Measurements from ENCODE around the gene GALNT3. TPM values are rescaled to one million over a fixed set of nuclear protein-coding genes. Genes with fewer than 3 reads are reported as not detected.

GALNT3 gene
- total and polyA plus RNA-seq, 4 donors, result 0.29 to 2.3 (median 1.6) TPM

DNA sequence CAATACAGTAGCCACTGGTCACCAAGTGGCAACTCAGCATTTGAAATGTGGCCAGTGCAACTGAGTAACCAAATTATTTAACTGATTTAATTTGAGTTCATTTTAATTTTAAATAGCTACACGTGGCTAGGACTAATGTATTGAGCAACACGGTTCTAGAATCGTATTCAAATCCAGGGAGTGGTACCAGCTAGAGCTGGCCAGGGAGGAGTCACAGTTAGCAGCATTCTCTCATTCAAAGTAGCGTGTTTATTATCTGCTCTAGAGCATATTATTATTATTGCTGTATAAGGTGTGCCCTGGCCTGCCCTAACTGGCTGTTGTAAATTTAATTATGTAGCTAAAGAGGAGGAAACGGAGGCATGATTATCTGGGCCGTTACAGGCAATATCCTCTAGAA lies 92.9 kb downstream of the GALNT3 start:
- H3K9ac ChIP-seq (ENCODE audit: low read depth in 1 of 2, low read length in 2 of 2), result no peak overlapping the region
- no peaks in the 10 kb centered on the region for H3K9me3 ChIP-seq (ENCODE audit: control insufficient read depth in 4 of 4, low read length in 3 of 4)
- no peaks in the 10 kb centered on the region for H3K27me3 ChIP-seq (ENCODE audit: control insufficient read depth in 4 of 4, insufficient read depth in 4 of 4, low read length in 3 of 4)
- 71% methylated on average over 6 of the region's 6 CpGs for WGBS
- no peak overlapping the region for H3K4me3 ChIP-seq (ENCODE audit: low read depth in 1 of 3, low read length in 3 of 3)
- H3K4me1 ChIP-seq (ENCODE audit: control insufficient read depth in 4 of 4, insufficient read depth in 4 of 4, low read length in 3 of 4), result no peaks in the 10 kb centered on the region
- H3K36me3 ChIP-seq (ENCODE audit: control insufficient read depth in 4 of 4, insufficient read depth in 3 of 4, low read depth in 1 of 4, low read length in 3 of 4), result no peaks in the 10 kb centered on the region
- no peak for TF ChIP-seq YY1 (IDR thresholded peaks at IDR 0.05)
- TF ChIP-seq GABPA (IDR thresholded peaks at IDR 0.05 in 1 of 2, conservative IDR thresholded peaks at IDR 0.05 in 1 of 2), result no peak
- TF ChIP-seq, protein P1, sequence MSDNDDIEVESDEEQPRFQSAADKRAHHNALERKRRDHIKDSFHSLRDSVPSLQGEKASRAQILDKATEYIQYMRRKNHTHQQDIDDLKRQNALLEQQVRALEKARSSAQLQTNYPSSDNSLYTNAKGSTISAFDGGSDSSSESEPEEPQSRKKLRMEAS (IDR thresholded peaks at IDR 0.05), result no peak
- TF ChIP-seq RAD21 (IDR thresholded peaks at IDR 0.05), result no peak
- TF ChIP-seq EGR1 (IDR thresholded peaks at IDR 0.05; ENCODE audit: low read depth in 2 of 2), result no peak
- TF ChIP-seq FOXA2 (IDR thresholded peaks at IDR 0.05), result no peak
- TF ChIP-seq NR2F2 (IDR thresholded peaks at IDR 0.05), result no peak
- TF ChIP-seq, protein P2, sequence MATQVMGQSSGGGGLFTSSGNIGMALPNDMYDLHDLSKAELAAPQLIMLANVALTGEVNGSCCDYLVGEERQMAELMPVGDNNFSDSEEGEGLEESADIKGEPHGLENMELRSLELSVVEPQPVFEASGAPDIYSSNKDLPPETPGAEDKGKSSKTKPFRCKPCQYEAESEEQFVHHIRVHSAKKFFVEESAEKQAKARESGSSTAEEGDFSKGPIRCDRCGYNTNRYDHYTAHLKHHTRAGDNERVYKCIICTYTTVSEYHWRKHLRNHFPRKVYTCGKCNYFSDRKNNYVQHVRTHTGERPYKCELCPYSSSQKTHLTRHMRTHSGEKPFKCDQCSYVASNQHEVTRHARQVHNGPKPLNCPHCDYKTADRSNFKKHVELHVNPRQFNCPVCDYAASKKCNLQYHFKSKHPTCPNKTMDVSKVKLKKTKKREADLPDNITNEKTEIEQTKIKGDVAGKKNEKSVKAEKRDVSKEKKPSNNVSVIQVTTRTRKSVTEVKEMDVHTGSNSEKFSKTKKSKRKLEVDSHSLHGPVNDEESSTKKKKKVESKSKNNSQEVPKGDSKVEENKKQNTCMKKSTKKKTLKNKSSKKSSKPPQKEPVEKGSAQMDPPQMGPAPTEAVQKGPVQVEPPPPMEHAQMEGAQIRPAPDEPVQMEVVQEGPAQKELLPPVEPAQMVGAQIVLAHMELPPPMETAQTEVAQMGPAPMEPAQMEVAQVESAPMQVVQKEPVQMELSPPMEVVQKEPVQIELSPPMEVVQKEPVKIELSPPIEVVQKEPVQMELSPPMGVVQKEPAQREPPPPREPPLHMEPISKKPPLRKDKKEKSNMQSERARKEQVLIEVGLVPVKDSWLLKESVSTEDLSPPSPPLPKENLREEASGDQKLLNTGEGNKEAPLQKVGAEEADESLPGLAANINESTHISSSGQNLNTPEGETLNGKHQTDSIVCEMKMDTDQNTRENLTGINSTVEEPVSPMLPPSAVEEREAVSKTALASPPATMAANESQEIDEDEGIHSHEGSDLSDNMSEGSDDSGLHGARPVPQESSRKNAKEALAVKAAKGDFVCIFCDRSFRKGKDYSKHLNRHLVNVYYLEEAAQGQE (IDR thresholded peaks at IDR 0.05), result no peak
- H3K27ac ChIP-seq (ENCODE audit: low read depth in 1 of 2, low read length in 2 of 2), result no peak overlapping the region
- DNase-seq (ENCODE audit: low spot score), result no peak

DNA sequence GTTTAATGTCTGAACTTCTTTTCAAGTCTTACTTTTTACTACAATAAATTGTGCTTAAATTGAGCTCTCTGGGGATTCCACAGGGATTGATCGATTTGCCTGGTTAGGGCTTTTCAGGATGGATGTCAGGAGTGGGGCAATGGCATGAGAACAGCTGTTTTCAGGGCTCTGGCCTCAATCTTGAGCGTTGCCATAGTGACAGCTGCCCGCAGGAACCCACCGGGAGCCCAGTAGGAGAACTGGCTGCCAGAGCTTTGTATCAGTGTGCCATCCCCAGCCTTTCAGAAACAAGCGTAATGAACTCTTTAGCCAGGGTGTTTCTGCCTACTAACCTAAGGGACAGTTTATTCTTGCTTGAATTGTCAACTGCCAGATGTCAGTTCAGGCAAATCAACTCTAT lies 93.5 kb downstream of the GALNT3 start:
- no peaks in the 10 kb centered on the region for H3K36me3 ChIP-seq (ENCODE audit: control insufficient read depth in 4 of 4, insufficient read depth in 3 of 4, low read depth in 1 of 4, low read length in 3 of 4)
- DNase-seq (ENCODE audit: low spot score), result no peak
- no peak overlapping the region for H3K9ac ChIP-seq (ENCODE audit: low read depth in 1 of 2, low read length in 2 of 2)
- TF ChIP-seq JUND (IDR thresholded peaks at IDR 0.05) (no peak), YY1 (IDR thresholded peaks at IDR 0.05) (no peak), NR2F2 (IDR thresholded peaks at IDR 0.05) (no peak), FOXA1 (IDR thresholded peaks at IDR 0.05) (no peak), HNF4G (IDR thresholded peaks at IDR 0.05) (no peak)
- TF ChIP-seq, protein P3, sequence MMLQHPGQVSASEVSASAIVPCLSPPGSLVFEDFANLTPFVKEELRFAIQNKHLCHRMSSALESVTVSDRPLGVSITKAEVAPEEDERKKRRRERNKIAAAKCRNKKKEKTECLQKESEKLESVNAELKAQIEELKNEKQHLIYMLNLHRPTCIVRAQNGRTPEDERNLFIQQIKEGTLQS (IDR thresholded peaks at IDR 0.05), result no peak
- WGBS, result 75% methylated on average over 5 of the region's 5 CpGs
- no peak overlapping the region for H3K4me3 ChIP-seq (ENCODE audit: low read depth in 1 of 3, low read length in 3 of 3)
- no peaks in the 10 kb centered on the region for H3K27me3 ChIP-seq (ENCODE audit: control insufficient read depth in 4 of 4, insufficient read depth in 4 of 4, low read length in 3 of 4)
- H3K9me3 ChIP-seq (ENCODE audit: control insufficient read depth in 4 of 4, low read length in 3 of 4), result no peaks in the 10 kb centered on the region
- no peaks in the 10 kb centered on the region for H3K4me1 ChIP-seq (ENCODE audit: control insufficient read depth in 4 of 4, insufficient read depth in 4 of 4, low read length in 3 of 4)
- H3K27ac ChIP-seq (ENCODE audit: low read depth in 1 of 2, low read length in 2 of 2), result no peak overlapping the region

DNA sequence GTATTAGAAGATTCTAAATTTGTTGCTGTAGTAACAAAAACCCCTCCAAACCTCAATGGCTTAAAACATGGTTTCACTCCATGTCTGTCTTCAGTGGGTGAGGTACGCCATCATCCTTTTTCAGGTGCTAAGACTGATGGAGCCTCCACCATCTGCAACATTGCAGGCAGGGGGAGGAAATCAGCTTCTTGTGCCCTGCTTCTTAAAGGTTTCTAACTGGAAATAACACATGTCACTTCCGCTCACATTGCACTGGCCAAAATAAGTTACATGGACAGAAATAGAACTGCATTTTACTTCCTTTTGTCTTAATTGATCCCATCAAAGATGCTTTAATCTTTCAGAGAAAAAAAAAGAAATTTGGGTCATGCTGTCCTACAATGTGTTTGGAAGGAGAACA lies 94.1 kb downstream of the GALNT3 start:
- Histone ChIP-seq H3K27me3 (ENCODE audit: control insufficient read depth in 4 of 4, insufficient read depth in 4 of 4, low read length in 3 of 4) (no peaks in the 10 kb centered on the region), H3K9ac (ENCODE audit: low read depth in 1 of 2, low read length in 2 of 2) (no peak overlapping the region), H3K4me3 (ENCODE audit: low read depth in 1 of 3, low read length in 3 of 3) (no peak overlapping the region), H3K4me1 (ENCODE audit: control insufficient read depth in 4 of 4, insufficient read depth in 4 of 4, low read length in 3 of 4) (no peaks in the 10 kb centered on the region), H3K27ac (ENCODE audit: low read depth in 1 of 2, low read length in 2 of 2) (no peak overlapping the region), H3K36me3 (ENCODE audit: control insufficient read depth in 4 of 4, insufficient read depth in 3 of 4, low read depth in 1 of 4, low read length in 3 of 4) (no peaks in the 10 kb centered on the region), H3K9me3 (ENCODE audit: control insufficient read depth in 4 of 4, low read length in 3 of 4) (no peaks in the 10 kb centered on the region)
- 87% methylated on average over 2 of the region's 2 CpGs for WGBS
- TF ChIP-seq, protein P1 (IDR thresholded peaks at IDR 0.05), result no peak
- no peak for DNase-seq (ENCODE audit: low spot score)
